IMR-90 (cell line): ENCODE results near the gene BCAT1. TPM values are rescaled to one million over a fixed set of nuclear protein-coding genes. Genes with fewer than 3 reads are reported as not detected.

Experiments
- ATAC-seq: fragments of 200-7000 bp; cut with Tn5 transposase; 2 replicates; pipeline ENCODE4 v1.9.1; 2020; ENCODE audit warnings: low read depth, mild to moderate bottlenecking, moderate library complexity
- BruUV-seq: library from RNA; stranded (reverse); fragments of 400-500 nt; replicated peaks from 2 replicates; lab custom pipeline; 2021; lab: Mats Ljungman, UMichigan
- CTCF ChIA-PET: fragments of 300-600 bp; formaldehyde crosslinking; extraction: SDS; loops from one replicate; lab custom pipeline; 2021; ENCODE audit warnings: antibody characterized with exemption; lab: Yijun Ruan, JAX
- POLR2A ChIA-PET: fragments of 300-600 bp; sonication (Branson Sonifier 250); formaldehyde crosslinking; loops from one replicate; lab custom pipeline; 2022; ENCODE audit warnings: antibody characterized with exemption; ENCODE audit not compliant: unreplicated experiment; lab: Charles Lee
- DNase-seq: peaks from one replicate; pipeline ENCODE4 v3.0.0; 2013
- H2AFZ ChIP-seq: replicated peaks from 2 replicates; pipeline ENCODE3; 2013; ENCODE audit warnings: low read length, mild to moderate bottlenecking; ENCODE audit not compliant: poor library complexity
- H2AK5ac ChIP-seq: 2 replicates; pipeline ENCODE4 v1.6.1; 2013; ENCODE audit warnings: low read depth, low read length, inconsistent platforms
- H2AK9ac ChIP-seq: replicated peaks from 2 replicates; pipeline ENCODE3; 2013; ENCODE audit warnings: mild to moderate bottlenecking, low read depth, low read length, moderate library complexity; ENCODE audit not compliant: poor library complexity
- H2BK120ac ChIP-seq: 2 replicates; pipeline ENCODE4 v1.6.1; 2013; ENCODE audit warnings: low read depth, low read length, inconsistent platforms
- H2BK15ac ChIP-seq: 3 replicates; pipeline ENCODE4 v1.6.1; 2013; ENCODE audit warnings: low read depth, low read length, inconsistent platforms
- H2BK20ac ChIP-seq: 2 replicates; pipeline ENCODE4 v1.6.1; 2013; ENCODE audit warnings: low read depth, mild to moderate bottlenecking, inconsistent platforms, low read length, moderate library complexity
- H2BK5ac ChIP-seq: 2 replicates; pipeline ENCODE4 v1.6.1; 2013; ENCODE audit warnings: mild to moderate bottlenecking, low read depth, low read length, inconsistent platforms; ENCODE audit not compliant: poor library complexity, severe bottlenecking
- H3K14ac ChIP-seq: replicated peaks from 2 replicates; pipeline ENCODE4 v1.6.1; 2013; ENCODE audit warnings: low read depth, low read length, inconsistent platforms
- H3K18ac ChIP-seq: 2 replicates; pipeline ENCODE4 v1.6.1; 2013; ENCODE audit warnings: low read depth, low read length, control low read depth
- H3K23ac ChIP-seq: 2 replicates; pipeline ENCODE4 v1.6.1; 2013; ENCODE audit warnings: low read depth, low read length, inconsistent platforms
- H3K27ac ChIP-seq: 2 replicates; pipeline ENCODE4 v1.5.1; 2013; ENCODE audit warnings: mild to moderate bottlenecking, control low read depth, low read length; ENCODE audit not compliant: insufficient read depth
- H3K27me3 ChIP-seq: 2 replicates; pipeline ENCODE4 v1.6.1; 2013; ENCODE audit warnings: low read length; ENCODE audit not compliant: control insufficient read depth, insufficient read depth
- H3K36me3 ChIP-seq: 2 replicates; pipeline ENCODE4 v1.6.1; 2013; ENCODE audit warnings: low read length, mixed read lengths; ENCODE audit not compliant: control insufficient read depth, insufficient read depth
- H3K4ac ChIP-seq: 2 replicates; pipeline ENCODE4 v1.6.1; 2013; ENCODE audit warnings: low read depth, low read length, inconsistent platforms
- H3K4me1 ChIP-seq: 2 replicates; pipeline ENCODE4 v1.6.1; 2013; ENCODE audit warnings: low read length, mixed read lengths; ENCODE audit not compliant: control insufficient read depth, insufficient read depth
- H3K4me2 ChIP-seq: 2 replicates; pipeline ENCODE4 v1.6.1; 2013; ENCODE audit warnings: low read depth, mild to moderate bottlenecking, control low read depth, low read length, moderate library complexity
- H3K4me3 ChIP-seq: 2 replicates; pipeline ENCODE4 v1.5.1; 2013; ENCODE audit warnings: low read depth, mild to moderate bottlenecking, control low read depth, low read length, moderate library complexity; ENCODE audit not compliant: insufficient read depth
- H3K56ac ChIP-seq: 2 replicates; pipeline ENCODE4 v1.6.1; 2013; ENCODE audit warnings: low read length, inconsistent platforms; ENCODE audit not compliant: insufficient read depth; ENCODE audit errors: extremely low read depth
- H3K79me1 ChIP-seq, 2 experiments: 2 replicates each; pipeline ENCODE4 v1.6.1; 2013; ENCODE audit warnings: low read length in 2 of 2, inconsistent platforms in 1 of 2, low read depth in 1 of 2
- H3K9ac ChIP-seq: 2 replicates; pipeline ENCODE4 v1.6.1; 2013; ENCODE audit warnings: low read depth, low read length, control low read depth
- H3K9me1 ChIP-seq: 2 replicates; pipeline ENCODE4 v1.6.1; 2013; ENCODE audit warnings: low read length, inconsistent platforms; ENCODE audit not compliant: insufficient read depth
- H3K9me3 ChIP-seq: 2 replicates; pipeline ENCODE4 v1.6.1; 2013; ENCODE audit warnings: low read length; ENCODE audit not compliant: control insufficient read depth, insufficient read depth
- H4K20me1 ChIP-seq: 2 replicates; pipeline ENCODE4 v1.6.1; 2013; ENCODE audit warnings: low read length, inconsistent platforms; ENCODE audit not compliant: insufficient read depth
- H4K5ac ChIP-seq: 2 replicates; pipeline ENCODE4 v1.6.1; 2013; ENCODE audit warnings: mild to moderate bottlenecking, low read depth, low read length, control low read depth
- H4K8ac ChIP-seq, 2 experiments: 2 replicates each; pipeline ENCODE4 v1.6.1; 2013; ENCODE audit warnings: low read depth in 2 of 2, low read length in 2 of 2, control low read depth in 1 of 2, inconsistent platforms in 1 of 2
- H4K91ac ChIP-seq: 2 replicates; pipeline ENCODE4 v1.6.1; 2013; ENCODE audit warnings: low read depth, low read length, inconsistent platforms; ENCODE audit not compliant: insufficient read depth
- CEBPB ChIP-seq: IDR thresholded peaks from 2 replicates; pipeline ENCODE4 v1.6.1; 2012; ENCODE audit warnings: low read depth, low read length, improper control_type of control experiment
- CHD1 ChIP-seq: IDR thresholded peaks from 2 replicates; pipeline ENCODE4 v1.6.1; 2012; ENCODE audit warnings: low read depth, low read length, improper control_type of control experiment
- CTCF ChIP-seq: conservative IDR thresholded peaks from 2 replicates; pipeline ENCODE4 v1.5.1; 2012; ENCODE audit warnings: mild to moderate bottlenecking, low read depth, low read length, improper control_type of control experiment
- ELK1 ChIP-seq: fragments of 150-350 bp; IDR thresholded peaks from 2 replicates; pipeline ENCODE4 v1.6.1; 2016; ENCODE audit warnings: low read depth, mild to moderate bottlenecking, low read length, moderate library complexity, borderline replicate concordance
- FOS ChIP-seq: fragments of 150-350 bp; IDR thresholded peaks from 2 replicates; pipeline ENCODE4 v1.6.1; 2016; ENCODE audit warnings: low read depth, low read length
- MAFK ChIP-seq: IDR thresholded peaks from 2 replicates; pipeline ENCODE4 v1.6.1; 2012; ENCODE audit warnings: low read depth, low read length, improper control_type of control experiment
- MXI1 ChIP-seq: IDR thresholded peaks from 2 replicates; pipeline ENCODE4 v1.6.1; 2012; ENCODE audit warnings: low read depth, mild to moderate bottlenecking, low read length, moderate library complexity, borderline replicate concordance
- NFE2L2 ChIP-seq: fragments of 150-350 bp; IDR thresholded peaks from 2 replicates; pipeline ENCODE4 v1.6.1; 2016; ENCODE audit warnings: low read depth, mild to moderate bottlenecking, low read length
- POLR2A ChIP-seq: IDR thresholded peaks from 2 replicates; pipeline ENCODE4 v1.6.1; 2012; ENCODE audit warnings: mild to moderate bottlenecking, low read depth, low read length
- RAD21 ChIP-seq: IDR thresholded peaks from 2 replicates; pipeline ENCODE4 v1.6.1; 2012; ENCODE audit warnings: low read length, improper control_type of control experiment
- RCOR1 ChIP-seq: IDR thresholded peaks from 2 replicates; pipeline ENCODE4 v1.6.1; 2012; ENCODE audit warnings: mild to moderate bottlenecking, low read length, improper control_type of control experiment; ENCODE audit not compliant: insufficient replicate concordance
- RFX5 ChIP-seq: IDR thresholded peaks from 2 replicates; pipeline ENCODE4 v1.8.0; 2012; ENCODE audit warnings: low read depth, mild to moderate bottlenecking, low read length, moderate library complexity
- SMC3 ChIP-seq: fragments of 150-350 bp; IDR thresholded peaks from 2 replicates; pipeline ENCODE4 v1.6.1; 2016; ENCODE audit warnings: low read depth, mild to moderate bottlenecking, antibody characterized with exemption, low read length, moderate library complexity
- WGBS, 2 experiments: methylation state at CpG; one replicate each; pipeline versions ENCODE4 v1.1.5 to v1.1.7; 2013; ENCODE audit warnings: missing lambda C conversion rate in 2 of 2; ENCODE audit not compliant: insufficient read length in 1 of 2; ENCODE audit errors: extremely low coverage in 2 of 2; 5-methylcytosine and 5-hydroxymethylcytosine counted together
- dilution Hi-C: fragments of 300-500 bp; cut with HindIII; formaldehyde crosslinking; loops from one replicate; pipeline ENCODE4 v1.14.3; 2018; ENCODE audit warnings: low sequenced_read_pairs; ENCODE audit not compliant: unreplicated experiment
- in situ Hi-C: fragments of 300-500 bp; cut with MboI; formaldehyde crosslinking; loops from 3 replicates; pipeline ENCODE4 v1.14.3; 2019; ENCODE audit warnings: low sequenced_read_pairs, inconsistent platforms, mixed read lengths
- intact Hi-C: fragments of 100-400 bp; cut with micrococcal nuclease; formaldehyde crosslinking; loops from 2 replicates; pipeline ENCODE4 v1.10.0; 2022
- polyA plus RNA-seq, 3 experiments: library from polyadenylated mRNA; depleted of rRNA; stranded (reverse); fragments of >200 nt; gene quantifications; 2 replicates each; pipeline ENCODE4 v1.2.3, GENCODE V29; 2012; ENCODE audit warnings: low replicate concordance in 1 of 3
- total RNA-seq: library from RNA; depleted of rRNA; stranded (reverse); fragments of >200 nt; gene quantifications from 2 replicates; pipeline ENCODE4 v1.2.3, GENCODE V29; 2012
- TF ChIP-seq, protein P1 (sequence below): fragments of 150-350 bp; IDR thresholded peaks from 2 replicates; pipeline ENCODE4 v1.6.1; 2017; ENCODE audit warnings: mild to moderate bottlenecking, antibody characterized with exemption, low read length, low read depth

BCAT1 gene
- total and polyA plus RNA-seq, 2 of the 4 experiments (the other 2 are of a cell fraction) = 30.4 to 683 TPM

DNA sequence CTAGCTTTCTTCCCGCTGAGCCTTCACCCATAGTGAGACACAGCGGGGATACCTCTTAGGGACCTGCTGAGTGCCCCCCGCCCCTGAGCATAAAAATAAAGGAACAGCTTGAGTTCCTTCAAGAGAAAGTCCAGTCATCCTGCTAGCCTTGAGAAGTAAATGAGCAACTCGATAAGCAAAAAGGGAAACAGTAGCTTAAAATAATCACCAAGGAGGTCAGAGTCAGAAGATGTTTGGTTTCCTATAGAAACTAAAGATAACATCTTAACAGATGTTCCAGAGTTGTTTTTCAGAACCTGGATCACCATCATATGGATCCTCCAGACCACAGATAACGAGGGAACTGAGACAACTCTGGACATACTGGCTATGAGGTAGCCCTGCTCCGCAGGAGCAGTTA is 94.0 kb downstream of the BCAT1 start:
- peaks cover 9% of the 10 kb centered on the region; the same call in 1 of the 2 replicates for H3K4me1 ChIP-seq
- dilution Hi-C loops (no loop called here), intact Hi-C loops (loop anchor here (5.0 kb wide), 1 partner anchor 92 kb away; the partner anchor contains the start of gene BCAT1), in situ Hi-C loops (no loop called here)
- H3K27ac ChIP-seq = no peak overlapping the region
- H3K79me1 ChIP-seq = peaks cover 50% of the 10 kb centered on the region in 2 experiments
- no peak overlapping the region for H2AK9ac ChIP-seq
- peak overlapping the region; percentile 47; the same call in 1 of the 2 replicates for H4K5ac ChIP-seq
- ATAC-seq = no peak; the same call in 1 of the 2 replicates
- peaks cover 37% of the 10 kb centered on the region; the same call in 1 of the 2 replicates for H4K20me1 ChIP-seq
- POLR2A ChIA-PET = no interaction called here
- no peak overlapping the region for H2BK15ac ChIP-seq
- H3K4ac ChIP-seq = no peak overlapping the region; the same call in 1 of the 2 replicates
- no peak overlapping the region for H4K8ac ChIP-seq
- H3K4me2 ChIP-seq = no peak overlapping the region
- H4K91ac ChIP-seq = no peak overlapping the region
- no peak overlapping the region for H3K23ac ChIP-seq
- peaks cover 7% of the 10 kb centered on the region for H3K36me3 ChIP-seq
- no peaks in the 10 kb centered on the region; the same call in 1 of the 2 replicates for H3K9me1 ChIP-seq
- H3K4me3 ChIP-seq = no peak overlapping the region
- H2BK5ac ChIP-seq = no peak overlapping the region
- no peak for TF ChIP-seq POLR2A
- TF ChIP-seq CHD1 = no peak
- no peak for TF ChIP-seq MAFK
- no peak for TF ChIP-seq ELK1
- TF ChIP-seq NFE2L2 = no peak
- no peak for TF ChIP-seq RAD21
- TF ChIP-seq MXI1 = no peak
- no peak for TF ChIP-seq CTCF
- no peak for TF ChIP-seq FOS
- no peak for TF ChIP-seq RCOR1
- no peak for TF ChIP-seq SMC3
- TF ChIP-seq, protein P1, sequence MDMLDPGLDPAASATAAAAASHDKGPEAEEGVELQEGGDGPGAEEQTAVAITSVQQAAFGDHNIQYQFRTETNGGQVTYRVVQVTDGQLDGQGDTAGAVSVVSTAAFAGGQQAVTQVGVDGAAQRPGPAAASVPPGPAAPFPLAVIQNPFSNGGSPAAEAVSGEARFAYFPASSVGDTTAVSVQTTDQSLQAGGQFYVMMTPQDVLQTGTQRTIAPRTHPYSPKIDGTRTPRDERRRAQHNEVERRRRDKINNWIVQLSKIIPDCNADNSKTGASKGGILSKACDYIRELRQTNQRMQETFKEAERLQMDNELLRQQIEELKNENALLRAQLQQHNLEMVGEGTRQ = no peak
- no peak for TF ChIP-seq CEBPB
- TF ChIP-seq RFX5 = no peak
- H2AK5ac ChIP-seq = no peak overlapping the region
- H3K9me3 ChIP-seq = no peaks in the 10 kb centered on the region
- no peak overlapping the region for H3K14ac ChIP-seq
- no peak overlapping the region for H3K9ac ChIP-seq
- DNase-seq = peak; percentile 61
- no TSS peak for BruUV-seq
- CTCF ChIA-PET = interaction anchor here (0.9 to 1.2 kb wide), 2 partner anchors 15 to 300 kb away, joined by 3 read pairs; no protein-coding TSS in a partner anchor
- no peak overlapping the region for H2BK20ac ChIP-seq
- H2BK120ac ChIP-seq = no peak overlapping the region
- H3K27me3 ChIP-seq = no peaks in the 10 kb centered on the region
- H3K18ac ChIP-seq = 0 out of 2 replicates have a peak overlapping the region, but pooled peaks have one; percentile 30
- H2AFZ ChIP-seq = no peak overlapping the region
- H3K56ac ChIP-seq = no peak overlapping the region
- 66% methylated on average over 2 of the region's 6 CpGs; no CpG with 5 or more reads in 1 of the 2 experiments for WGBS, 2 experiments
